Left ventricle myocardium inferior (tissue), 1 donor: ENCODE data around the gene PLEKHG5. TPM values are rescaled to one million over a fixed set of nuclear protein-coding genes. Genes with fewer than 3 reads are reported as not detected.

ENCODE experiments used
- DNase-seq: peaks from one replicate; pipeline ENCODE4 v3.0.0-alpha.2; 2020
- H3K27ac ChIP-seq: fragments of 200-600 bp; replicated peaks from 2 replicates; pipeline ENCODE4 v1.8.0; 2021
- H3K27me3 ChIP-seq: fragments of 200-600 bp; 2 replicates; pipeline ENCODE4 v1.8.0; 2021; ENCODE audit warnings: low read depth
- H3K36me3 ChIP-seq: fragments of 200-600 bp; 2 replicates; pipeline ENCODE4 v1.8.0; 2021
- H3K4me1 ChIP-seq: fragments of 200-600 bp; 2 replicates; pipeline ENCODE4 v1.8.0; 2021
- H3K4me3 ChIP-seq: fragments of 200-600 bp; 2 replicates; pipeline ENCODE4 v1.8.0; 2021; ENCODE audit warnings: mild to moderate bottlenecking, moderate library complexity
- H3K9me3 ChIP-seq: fragments of 200-600 bp; replicated peaks from 2 replicates; pipeline ENCODE4 v1.8.0; 2021
- CTCF ChIP-seq: fragments of 200-600 bp; IDR thresholded peaks from 2 replicates; pipeline ENCODE4 v1.8.0; 2021; ENCODE audit warnings: antibody characterized with exemption, mild to moderate bottlenecking, borderline replicate concordance
- intact Hi-C: fragments of 100-400 bp; cut with micrococcal nuclease; formaldehyde crosslinking; loops from one replicate; pipeline ENCODE4 v1.11.0; 2022
- total RNA-seq: library from RNA; stranded (reverse); fragmentation: NEBNext Ultra II Directional; extraction: Animal tissue kit (Norgen Biotek cat#: 25700); gene quantifications from one replicate; pipeline ENCODE4 v1.2.1, GENCODE V29; 2021
- donor health status: DM: no; HTN: yes; CAD: no; lungs with severe emphysema.

PLEKHG5 gene
- total RNA-seq, 1 donor from 2014 or later: 16.2 TPM

GRCh38 chr1:6531996-6532395 lies 40.5 kb upstream of the PLEKHG5 start:
- no peak overlapping the region for H3K27ac ChIP-seq
- no peak for DNase-seq
- no peak overlapping the region for H3K4me3 ChIP-seq
- intact Hi-C loops: no loop called here
- no peaks in the 10 kb centered on the region for H3K27me3 ChIP-seq
- peaks cover 89% of the 10 kb centered on the region for H3K36me3 ChIP-seq
- no peaks in the 10 kb centered on the region for H3K9me3 ChIP-seq
- TF ChIP-seq CTCF: no peak
- no peaks in the 10 kb centered on the region for H3K4me1 ChIP-seq

DNA sequence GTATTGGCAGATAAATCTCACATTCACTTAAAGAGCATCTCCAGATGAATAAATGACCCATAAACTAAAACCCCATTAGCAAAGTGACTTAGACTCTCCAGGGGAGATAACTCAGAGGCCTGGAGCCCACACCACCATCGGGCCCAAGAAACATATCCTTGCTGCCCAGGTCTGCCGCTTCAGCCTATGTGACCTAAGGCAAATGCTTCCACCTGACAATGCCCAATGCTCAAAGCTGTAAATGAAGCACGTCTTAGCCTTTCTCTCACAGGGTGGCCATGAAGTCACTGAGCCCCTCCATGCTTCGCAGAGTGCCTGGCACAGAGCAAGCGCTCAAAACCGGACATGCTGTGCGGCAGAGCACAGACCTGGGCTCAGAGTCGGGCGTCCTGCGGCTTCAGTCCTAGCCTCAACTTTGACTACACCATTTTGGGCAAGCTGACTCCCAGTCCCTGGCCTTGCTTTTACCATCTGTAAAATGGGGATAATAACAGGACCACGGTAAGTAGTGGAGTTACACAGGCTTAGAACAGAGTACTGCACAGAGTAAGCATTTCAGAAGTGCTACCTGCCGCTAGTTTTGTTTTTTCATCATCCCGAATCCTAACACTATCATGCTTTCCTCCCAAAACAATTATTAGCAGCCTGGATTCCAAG lies 39.2 kb upstream of the PLEKHG5 start:
- Histone ChIP-seq H3K9me3 (no peaks in the 10 kb centered on the region), H3K4me1 (no peaks in the 10 kb centered on the region), H3K4me3 (no peak overlapping the region), H3K27ac (no peak overlapping the region), H3K27me3 (no peaks in the 10 kb centered on the region), H3K36me3 (peaks cover 92% of the 10 kb centered on the region)
- DNase-seq: no peak
- no peak for TF ChIP-seq CTCF
- intact Hi-C loops: no loop called here

DNA sequence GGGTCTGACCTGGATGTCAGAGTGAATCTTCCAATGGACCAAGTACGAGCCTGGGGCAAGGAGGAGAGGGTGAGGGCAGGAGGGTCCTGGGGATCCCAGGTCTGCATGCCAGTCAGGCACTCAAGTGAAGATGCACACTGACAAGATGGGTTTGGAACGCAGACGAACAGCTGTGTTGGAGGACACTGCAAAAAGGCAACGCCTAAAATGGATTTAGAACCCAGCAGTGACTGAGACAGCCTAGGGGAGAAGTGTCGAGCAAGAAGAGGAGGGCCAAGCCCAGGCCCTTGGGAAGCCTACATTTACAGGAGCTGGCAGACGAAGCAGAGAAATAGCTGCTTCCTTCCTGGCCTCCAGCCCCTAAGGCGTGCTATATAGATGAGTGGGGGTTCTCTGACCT lies 37.0 kb upstream of the PLEKHG5 start:
- Histone ChIP-seq H3K27ac (no peak overlapping the region), H3K4me3 (no peak overlapping the region), H3K9me3 (no peaks in the 10 kb centered on the region), H3K36me3 (peaks cover 86% of the 10 kb centered on the region), H3K27me3 (no peaks in the 10 kb centered on the region), H3K4me1 (peaks cover 4% of the 10 kb centered on the region)
- intact Hi-C loops: loop anchor here (10.0 kb wide), 1 partner anchor 54 kb away; no protein-coding TSS in a partner anchor
- no peak for TF ChIP-seq CTCF
- no peak for DNase-seq

GRCh38 chr1:6526316-6526715 lies 34.8 kb upstream of the PLEKHG5 start:
- H3K27ac ChIP-seq: no peak overlapping the region
- H3K4me3 ChIP-seq: no peak overlapping the region
- no peaks in the 10 kb centered on the region for H3K9me3 ChIP-seq
- peaks cover 64% of the 10 kb centered on the region for H3K36me3 ChIP-seq
- TF ChIP-seq CTCF: no peak
- H3K4me1 ChIP-seq: peaks cover 4% of the 10 kb centered on the region
- no peak for DNase-seq
- intact Hi-C loops: loop anchor here (10.0 kb wide), 1 partner anchor 52 kb away; no protein-coding TSS in a partner anchor
- H3K27me3 ChIP-seq: no peaks in the 10 kb centered on the region

DNA sequence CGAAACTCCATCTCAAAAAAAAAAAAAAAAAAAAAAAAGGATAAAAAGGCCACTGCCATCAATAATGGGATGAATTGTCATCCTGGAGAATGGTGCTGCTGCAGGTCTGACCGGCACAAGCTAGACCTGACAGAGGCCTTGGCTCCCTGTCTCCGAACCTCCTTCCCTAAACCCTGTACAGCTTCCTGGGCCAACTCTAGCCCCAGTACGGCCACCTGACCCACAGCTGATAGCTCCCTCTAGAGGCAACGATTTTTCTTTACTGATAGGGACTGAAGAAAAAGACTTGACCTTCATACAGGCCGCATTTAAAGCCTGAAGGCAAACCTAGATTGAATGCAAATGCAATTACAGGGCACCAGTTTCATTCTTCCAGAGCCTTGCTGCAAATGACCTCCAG lies 32.1 kb upstream of the PLEKHG5 start:
- peak; percentile 67 for TF ChIP-seq CTCF
- no peak overlapping the region for H3K4me3 ChIP-seq
- intact Hi-C loops: loop anchor here (10.0 kb wide), 1 partner anchor 49 kb away; no protein-coding TSS in a partner anchor
- no peaks in the 10 kb centered on the region for H3K9me3 ChIP-seq
- H3K27me3 ChIP-seq: no peaks in the 10 kb centered on the region
- H3K4me1 ChIP-seq: peaks cover 17% of the 10 kb centered on the region
- H3K36me3 ChIP-seq: peaks cover 38% of the 10 kb centered on the region
- no peak for DNase-seq
- H3K27ac ChIP-seq: peak overlapping the region; percentile 33
